Esophagus muscularis mucosa (tissue), 4 donors: ENCODE data around the gene RFX3.
"Not testable (repeated sequence)": the region's sequence is repeated elsewhere in the genome, so short reads cannot be mapped to it uniquely, and the experiment has no call there.

Experiments used
- CTCF ChIP-seq, 3 experiments: fragments of 200-600 bp in 2 of 3; fragments of 450-650 bp in 1 of 3; sonication (generic) in 2 of 3; IDR thresholded peaks; one replicate each; pipeline ENCODE4 v1.5.1; 2017 to 2019; ENCODE audit warnings: antibody characterized with exemption in 3 of 3, mild to moderate bottlenecking in 2 of 3, moderate library complexity in 1 of 3
- EP300 ChIP-seq: sonication (generic); formaldehyde crosslinking; IDR thresholded peaks from one replicate; pipeline ENCODE4 v1.6.1; 2017; ENCODE audit warnings: antibody characterized with exemption
- POLR2A ChIP-seq: fragments of 450-650 bp; IDR thresholded peaks from one replicate; pipeline ENCODE4 v1.6.1; 2017; ENCODE audit warnings: antibody characterized with exemption, moderate library complexity, mild to moderate bottlenecking, low read depth
- POLR2AphosphoS5 ChIP-seq, 2 donors: sonication (generic); formaldehyde crosslinking; IDR thresholded peaks; one replicate each; pipeline ENCODE4 v1.6.1; 2017; ENCODE audit warnings: antibody characterized with exemption in 2 of 2

- TF ChIP-seq CTCF (IDR thresholded peaks at IDR 0.05); POLR2A; EP300; POLR2AphosphoS5 (IDR thresholded peaks at IDR 0.05): not testable (repeated sequence)
Observed at GRCh38 chr9:3304388-3304787, 221.4 kb downstream of the RFX3 start.
